Smooth muscle cell (in vitro differentiated cells): ENCODE data around the gene TRIM23. TPM values are rescaled to one million over a fixed set of nuclear protein-coding genes. Genes with fewer than 3 reads are reported as not detected.
A peak's percentile ranks its signal among the peaks of the same experiment; 100 is the strongest.
"Not testable (repeated sequence)": the region's sequence is repeated elsewhere in the genome, so short reads cannot be mapped to it uniquely, and the experiment has no call there.

ENCODE experiments used
- DNase-seq: peaks from one replicate; lab custom pipeline; 2025; ENCODE audit not compliant: unreplicated experiment; lab: John Stamatoyannopoulos, UW
- H2AFZ ChIP-seq: fragments of 200-600 bp; sonication (generic); 2 replicates; pipeline ENCODE4 v1.6.0; 2016; ENCODE audit warnings: antibody characterized with exemption, low read depth, mild to moderate bottlenecking
- H3F3A ChIP-seq: fragments of 200-600 bp; sonication (generic); 2 replicates; pipeline ENCODE4 v1.6.0; 2017; ENCODE audit warnings: antibody characterized with exemption, low read depth
- H3K27ac ChIP-seq: fragments of 200-600 bp; sonication (generic); 2 replicates; pipeline ENCODE4 v1.5.1; 2016; ENCODE audit warnings: low read depth, mild to moderate bottlenecking
- H3K27me3 ChIP-seq: fragments of 200-600 bp; sonication (generic); 2 replicates; pipeline ENCODE4 v1.6.1; 2016; ENCODE audit warnings: low read depth, mild to moderate bottlenecking
- H3K36me3 ChIP-seq: fragments of 200-600 bp; sonication (generic); 2 replicates; pipeline ENCODE4 v1.5.1; 2016; ENCODE audit warnings: low read depth
- H3K4me1 ChIP-seq: fragments of 200-600 bp; sonication (generic); 2 replicates; pipeline ENCODE4 v1.5.1; 2016; ENCODE audit warnings: low read depth
- H3K4me2 ChIP-seq: fragments of 200-600 bp; sonication (generic); 2 replicates; pipeline ENCODE4 v1.6.0; 2016; ENCODE audit warnings: mild to moderate bottlenecking
- H3K4me3 ChIP-seq: fragments of 200-600 bp; sonication (generic); 2 replicates; pipeline ENCODE4 v1.5.1; 2016; ENCODE audit warnings: mild to moderate bottlenecking
- H3K79me2 ChIP-seq: fragments of 200-600 bp; sonication (generic); 2 replicates; pipeline ENCODE4 v1.6.0; 2016; ENCODE audit warnings: low read depth, mild to moderate bottlenecking
- H3K9ac ChIP-seq: fragments of 200-600 bp; sonication (generic); 2 replicates; pipeline ENCODE4 v1.6.0; 2016; ENCODE audit warnings: low read depth
- H3K9me3 ChIP-seq: fragments of 200-600 bp; sonication (generic); replicated peaks from 2 replicates; pipeline ENCODE4 v1.5.1; 2016; ENCODE audit warnings: low read depth
- H4K20me1 ChIP-seq: fragments of 200-600 bp; sonication (generic); 2 replicates; pipeline ENCODE4 v1.6.0; 2016; ENCODE audit warnings: low read depth
- WGBS: methylation state at CpG from one replicate; pipeline ENCODE4 v1.1.7; 2016; ENCODE audit warnings: low lambda C conversion rate; 5-methylcytosine and 5-hydroxymethylcytosine counted together
- polyA plus RNA-seq: library from polyadenylated mRNA; unstranded; fragments of >200 nt; fragmentation: Nextera tagmentation; extraction: Ambion mirVana; gene quantifications from 2 replicates; pipeline ENCODE4 v1.2.1, GENCODE V29; 2016
- total RNA-seq: library from RNA; depleted of rRNA; stranded (reverse); fragments of >200 nt; gene quantifications from 2 replicates; pipeline ENCODE4 v1.2.3, GENCODE V29; 2014
- TF ChIP-seq, protein P1 (sequence below): fragments of 200-600 bp; sonication (generic); IDR thresholded peaks from 2 replicates; pipeline ENCODE4 v1.5.1; 2017; ENCODE audit warnings: borderline replicate concordance, mild to moderate bottlenecking, antibody characterized with exemption; ENCODE audit not compliant: insufficient read depth, poor library complexity, severe bottlenecking

Gene TRIM23
- total and polyA plus RNA-seq, 2 experiments from 2014 or later, result 9.8 to 25.1 TPM

DNA sequence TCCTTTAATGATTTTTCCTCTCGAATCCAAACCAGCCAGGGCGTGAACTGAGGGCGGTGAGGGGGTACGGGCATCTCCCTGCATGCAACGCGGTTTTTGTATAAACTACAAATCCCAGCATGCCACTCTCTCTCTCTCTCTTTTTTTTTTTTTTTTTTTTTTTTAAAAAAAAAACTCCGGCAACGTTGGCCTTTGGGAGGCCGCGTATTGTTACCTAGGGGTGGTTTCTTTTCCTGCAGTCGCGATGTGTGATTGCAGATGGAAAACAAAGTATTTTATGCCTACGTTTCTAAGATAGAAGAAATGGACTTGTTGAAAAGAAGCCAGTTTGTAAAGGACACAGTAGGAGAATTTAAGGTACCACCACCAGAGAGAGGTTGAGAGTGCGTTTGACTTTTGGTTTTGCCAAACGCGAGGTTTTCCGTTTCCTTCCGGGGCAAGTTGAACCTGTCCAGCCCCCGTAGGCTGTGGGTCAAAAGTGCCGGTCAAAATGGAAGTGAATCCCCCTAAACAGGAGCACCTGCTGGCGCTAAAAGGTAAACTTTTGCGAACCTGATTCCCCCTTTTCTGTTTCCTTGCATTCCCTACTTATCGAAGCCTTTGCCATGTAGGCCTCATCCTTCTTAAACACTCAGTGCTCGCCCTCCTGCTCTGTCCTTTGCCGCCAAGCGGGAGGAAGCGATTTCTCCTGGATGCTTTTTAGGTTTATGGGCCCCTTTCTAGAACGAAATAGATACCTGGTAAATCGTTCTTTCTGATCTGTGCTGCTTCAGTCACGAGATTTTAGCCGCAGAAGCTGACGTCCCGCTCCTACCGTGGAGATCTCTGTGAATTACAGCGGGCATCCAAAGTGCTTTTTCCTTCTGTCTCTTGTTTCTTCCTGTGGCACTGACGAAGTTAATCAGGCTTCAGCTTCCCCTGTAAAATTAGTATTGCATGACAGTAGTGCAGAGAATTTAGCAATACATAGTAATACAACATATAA is 730 bp upstream of the TRIM23 start, which contains the start of the genes SHLD3 and TRAPPC13:
Gene SHLD3 (plus strand): TSS at position 457 of the 985 bp plus-strand sequence. CDS start 4,561 bp downstream, outside the sequence.
Gene TRAPPC13 (plus strand): TSS at position 457 of the 985 bp plus-strand sequence. CDS start 34 bp downstream, at position 491.
- Histone ChIP-seq H3K36me3 (no peaks in the 10 kb centered on the region), H4K20me1 (peaks cover under 1% of the 10 kb centered on the region), H3K9ac (peak within 1 kb of the TSS; percentile 92), H3K27ac (peak within 1 kb of the TSS; percentile 90), H2AFZ (peak within 1 kb of the TSS; percentile 100), H3K4me2 (peak within 1 kb of the TSS; percentile 98), H3K4me1 (peaks cover 19% of the 10 kb centered on the region), H3K9me3 (no peaks in the 10 kb centered on the region), H3K79me2 (peaks cover 84% of the 10 kb centered on the region), H3K27me3 (no peaks in the 10 kb centered on the region), H3F3A (no peaks in the 10 kb centered on the region), H3K4me3 (peak within 1 kb of the TSS; percentile 98)
- WGBS, result 2% methylated on average over 36 of the region's 36 CpGs
- TF ChIP-seq, protein P1, sequence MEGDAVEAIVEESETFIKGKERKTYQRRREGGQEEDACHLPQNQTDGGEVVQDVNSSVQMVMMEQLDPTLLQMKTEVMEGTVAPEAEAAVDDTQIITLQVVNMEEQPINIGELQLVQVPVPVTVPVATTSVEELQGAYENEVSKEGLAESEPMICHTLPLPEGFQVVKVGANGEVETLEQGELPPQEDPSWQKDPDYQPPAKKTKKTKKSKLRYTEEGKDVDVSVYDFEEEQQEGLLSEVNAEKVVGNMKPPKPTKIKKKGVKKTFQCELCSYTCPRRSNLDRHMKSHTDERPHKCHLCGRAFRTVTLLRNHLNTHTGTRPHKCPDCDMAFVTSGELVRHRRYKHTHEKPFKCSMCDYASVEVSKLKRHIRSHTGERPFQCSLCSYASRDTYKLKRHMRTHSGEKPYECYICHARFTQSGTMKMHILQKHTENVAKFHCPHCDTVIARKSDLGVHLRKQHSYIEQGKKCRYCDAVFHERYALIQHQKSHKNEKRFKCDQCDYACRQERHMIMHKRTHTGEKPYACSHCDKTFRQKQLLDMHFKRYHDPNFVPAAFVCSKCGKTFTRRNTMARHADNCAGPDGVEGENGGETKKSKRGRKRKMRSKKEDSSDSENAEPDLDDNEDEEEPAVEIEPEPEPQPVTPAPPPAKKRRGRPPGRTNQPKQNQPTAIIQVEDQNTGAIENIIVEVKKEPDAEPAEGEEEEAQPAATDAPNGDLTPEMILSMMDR, result no peak
- peak; percentile 11 for DNase-seq

DNA sequence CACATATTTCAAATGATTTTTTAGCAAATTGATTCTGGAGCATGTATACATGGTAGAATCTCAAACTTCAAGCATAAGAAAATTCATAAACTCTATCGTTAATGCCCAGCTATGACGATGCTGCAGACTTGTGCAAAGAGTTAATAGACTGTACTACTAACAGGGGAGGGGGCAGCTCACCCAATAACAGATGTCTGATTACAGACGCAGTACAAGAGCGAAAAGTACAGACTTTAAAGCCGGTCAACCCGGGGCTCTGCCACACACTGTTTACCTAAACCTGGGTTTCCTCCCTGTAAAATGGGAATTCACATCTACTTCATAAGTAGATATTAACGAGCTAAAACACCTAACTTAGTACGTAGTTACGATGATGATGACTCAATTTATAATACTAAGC is 651 bp downstream of the TRIM23 start:
- peak overlapping the region; percentile 98 for H3K4me3 ChIP-seq
- peaks cover 89% of the 10 kb centered on the region for H3K79me2 ChIP-seq
- H3K27me3 ChIP-seq, result no peaks in the 10 kb centered on the region
- TF ChIP-seq, protein P1, result no peak
- peak overlapping the region; percentile 92 for H3K9ac ChIP-seq
- no peaks in the 10 kb centered on the region for H3K9me3 ChIP-seq
- no peak for DNase-seq
- H3K4me1 ChIP-seq, result peaks cover 19% of the 10 kb centered on the region
- peak overlapping the region; percentile 34 for H3K27ac ChIP-seq
- WGBS, result 47% methylated on average over 9 of the region's 9 CpGs
- peak overlapping the region; percentile 100 for H2AFZ ChIP-seq
- no peaks in the 10 kb centered on the region for H3F3A ChIP-seq
- peaks cover 14% of the 10 kb centered on the region for H4K20me1 ChIP-seq
- H3K4me2 ChIP-seq, result peak overlapping the region; percentile 98
- no peaks in the 10 kb centered on the region for H3K36me3 ChIP-seq

DNA sequence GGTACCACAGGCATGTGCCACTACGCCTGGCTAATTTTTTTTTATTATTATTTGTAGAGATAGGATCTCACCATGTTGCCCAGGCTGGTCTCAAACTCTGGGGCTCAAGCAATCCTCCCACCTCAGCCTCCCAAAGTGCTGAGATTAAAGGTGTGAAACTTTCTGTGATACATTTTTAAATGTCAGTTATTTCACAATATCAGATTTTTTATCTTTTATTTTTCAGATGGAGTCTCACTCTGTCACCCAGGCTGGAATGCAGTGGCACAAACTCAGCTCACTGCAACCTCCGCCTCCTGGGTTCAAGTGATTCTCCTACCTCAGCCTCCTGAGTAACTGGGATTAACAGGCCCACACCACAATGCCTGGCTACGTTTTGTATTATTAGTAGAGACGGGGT is 2.2 kb downstream of the TRIM23 start:
- H2AFZ ChIP-seq, H3F3A ChIP-seq, H3K27ac ChIP-seq, DNase-seq, H3K9ac ChIP-seq, H3K9me3 ChIP-seq, H3K36me3 ChIP-seq, H3K27me3 ChIP-seq, H3K4me2 ChIP-seq: not testable (repeated sequence)
- 92% methylated on average over 4 of the region's 4 CpGs for WGBS
- H4K20me1 ChIP-seq, result peaks cover 23% of the 10 kb centered on the region
- H3K4me1 ChIP-seq, result peaks cover 19% of the 10 kb centered on the region
- peak overlapping the region; percentile 98 for H3K4me3 ChIP-seq
- peaks cover 90% of the 10 kb centered on the region for H3K79me2 ChIP-seq

DNA sequence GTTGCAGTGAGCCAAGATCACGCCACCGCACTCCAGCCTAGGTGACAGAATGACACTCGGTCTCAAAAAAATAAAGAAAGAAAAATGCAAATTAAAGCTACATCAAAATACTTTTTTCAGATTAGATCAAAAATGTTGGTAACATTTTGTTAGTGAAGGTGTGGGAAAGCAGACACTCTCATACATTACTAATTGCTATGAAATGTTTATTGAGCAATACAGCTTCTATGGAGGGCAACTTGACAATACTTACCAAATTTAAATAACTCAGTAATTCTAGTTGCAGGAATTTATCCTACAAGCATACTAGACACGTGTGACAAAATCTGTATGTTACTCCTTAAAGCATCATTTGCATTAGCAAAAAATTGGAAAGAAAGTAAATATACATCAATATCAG is 4.1 kb downstream of the TRIM23 start:
- Histone ChIP-seq H3K4me2 (no peak overlapping the region), H3K27me3 (no peaks in the 10 kb centered on the region), H3K36me3 (no peaks in the 10 kb centered on the region), H3K9ac (no peak overlapping the region), H3K4me3 (no peak overlapping the region), H2AFZ (no peak overlapping the region), H3K9me3 (no peaks in the 10 kb centered on the region), H4K20me1 (peaks cover 33% of the 10 kb centered on the region), H3F3A (no peaks in the 10 kb centered on the region), H3K4me1 (peaks cover 11% of the 10 kb centered on the region), H3K79me2 (peaks cover 86% of the 10 kb centered on the region), H3K27ac (no peak overlapping the region)
- no peak for DNase-seq
- WGBS, result 96% methylated on average over 4 of the region's 4 CpGs
- TF ChIP-seq, protein P1, result no peak
